B cell (primary cell): ENCODE data around the gene PLA2G4D. TPM values are rescaled to one million over a fixed set of nuclear protein-coding genes. Genes with fewer than 3 reads are reported as not detected.

Experiments
- ATAC-seq: fragments of 200-7000 bp; cut with Tn5 transposase; one replicate; pipeline ENCODE4 v1.10.0; 2021; ENCODE audit warnings: low read depth, mild to moderate bottlenecking, moderate number of reproducible peaks, moderate library complexity
- CTCF ChIA-PET: fragments of 350-600 bp; sonication (Branson Sonifier 250); formaldehyde crosslinking; loops from one replicate; lab custom pipeline; 2021; ENCODE audit warnings: antibody characterized with exemption, inconsistent platforms; lab: Charles Lee
- POLR2A ChIA-PET: fragments of 350-600 bp; sonication (Branson Sonifier 250); formaldehyde crosslinking; loops from one replicate; lab custom pipeline; 2021; ENCODE audit warnings: antibody characterized with exemption; lab: Charles Lee
- DNase-seq: peaks from one replicate; pipeline ENCODE4 v3.0.0; 2013
- H2AFZ ChIP-seq: 2 replicates; pipeline ENCODE4 v1.6.1; 2012; ENCODE audit warnings: mild to moderate bottlenecking, low read depth, low read length; ENCODE audit not compliant: insufficient read depth, poor library complexity, severe bottlenecking
- H3K27ac ChIP-seq, 2 donors: 1 replicate in 1 of 2; 2 replicates in 1 of 2; pipeline ENCODE4 v1.5.1; 2012 to 2013; ENCODE audit warnings: low read length in 2 of 2, mild to moderate bottlenecking in 2 of 2, moderate library complexity in 1 of 2
- H3K27me3 ChIP-seq, 4 experiments: fragments of 200-600 bp in 1 of 4; sonication (generic) in 1 of 4; replicated peaks in 1 of 4; 1 replicate in 2 of 4; 2 replicates in 2 of 4; pipeline versions ENCODE4 v1.6.1 to v1.7.0; 2013 to 2016; ENCODE audit warnings: low read length in 3 of 4, mild to moderate bottlenecking in 2 of 4, mixed read lengths in 1 of 4, moderate library complexity in 1 of 4; ENCODE audit not compliant: insufficient read depth in 4 of 4, control insufficient read depth in 3 of 4; ENCODE audit errors: control extremely low read depth in 1 of 4
- H3K36me3 ChIP-seq, 2 experiments: replicated peaks in 1 of 2; 1 replicate in 1 of 2; 2 replicates in 1 of 2; pipeline versions ENCODE4 v1.6.1 to v1.7.1; 2013; ENCODE audit warnings: low read length in 1 of 2; ENCODE audit not compliant: insufficient read depth in 2 of 2, control insufficient read depth in 1 of 2; ENCODE audit errors: control extremely low read depth in 1 of 2, extremely low read depth in 1 of 2
- H3K4me1 ChIP-seq, 2 donors: fragments of 200-600 bp in 1 of 2; sonication (generic) in 1 of 2; 1 replicate in 1 of 2; 2 replicates in 1 of 2; pipeline versions ENCODE4 v1.5.1 to v1.6.1; 2013 to 2017; ENCODE audit warnings: low read length in 2 of 2; ENCODE audit not compliant: control insufficient read depth in 2 of 2, insufficient read depth in 2 of 2
- H3K4me2 ChIP-seq: replicated peaks from 2 replicates; pipeline ENCODE3; 2012; ENCODE audit warnings: mild to moderate bottlenecking, low read depth, low read length; ENCODE audit not compliant: poor library complexity, severe bottlenecking
- H3K4me3 ChIP-seq, 5 experiments: fragments of 200-600 bp in 1 of 5; sonication (generic) in 1 of 5; 1 replicate in 3 of 5; 2 replicates in 2 of 5; pipeline versions ENCODE4 v1.5.1 to v1.7.0; 2011 to 2016; ENCODE audit warnings: low read length in 4 of 5, mild to moderate bottlenecking in 4 of 5, low read depth in 2 of 5, control low read depth in 1 of 5, moderate library complexity in 1 of 5; ENCODE audit not compliant: insufficient read depth in 1 of 5; ENCODE audit errors: control extremely low read depth in 1 of 5, extremely low read depth in 1 of 5
- H3K79me2 ChIP-seq: fragments of 200-600 bp; sonication (generic); one replicate; pipeline ENCODE4 v1.6.0; 2016; ENCODE audit warnings: low read length; ENCODE audit not compliant: control insufficient read depth, insufficient read depth
- H3K9ac ChIP-seq: fragments of 200-600 bp; sonication (generic); 2 replicates; pipeline ENCODE4 v1.6.1; 2017; ENCODE audit warnings: mild to moderate bottlenecking, low read length, moderate library complexity
- H3K9me3 ChIP-seq, 3 donors: one replicate each; pipeline versions ENCODE4 v1.6.1 to v1.7.1; 2013; ENCODE audit warnings: low read length in 2 of 3; ENCODE audit not compliant: control insufficient read depth in 2 of 3, insufficient read depth in 1 of 3; ENCODE audit errors: control extremely low read depth in 1 of 3
- H4K20me1 ChIP-seq: 2 replicates; pipeline ENCODE4 v1.6.0; 2012; ENCODE audit warnings: mild to moderate bottlenecking, low read length; ENCODE audit not compliant: insufficient read depth, control insufficient read depth, poor library complexity, severe bottlenecking
- H3K27ac Mint-ChIP-seq: one replicate; pipeline ENCODE4 v1.8.0; 2021; ENCODE audit warnings: mixed read lengths
- H3K27me3 Mint-ChIP-seq: one replicate; pipeline ENCODE4 v1.8.0; 2021; ENCODE audit warnings: mixed read lengths
- H3K4me1 Mint-ChIP-seq: one replicate; pipeline ENCODE4 v1.8.0; 2021; ENCODE audit warnings: mixed read lengths
- H3K4me3 Mint-ChIP-seq: one replicate; pipeline ENCODE4 v1.8.0; 2021; ENCODE audit warnings: mixed read lengths
- H3K9me3 Mint-ChIP-seq: one replicate; pipeline ENCODE4 v1.8.0; 2022; ENCODE audit warnings: mixed read lengths; ENCODE audit not compliant: insufficient read depth
- EZH2 ChIP-seq: IDR thresholded peaks from 2 replicates; pipeline ENCODE4 v1.6.1; 2012; ENCODE audit warnings: borderline replicate concordance, low read depth, mild to moderate bottlenecking, moderate library complexity, low read length; ENCODE audit not compliant: insufficient read depth, poor library complexity, severe bottlenecking
- WGBS: methylation state at CpG from one replicate; pipeline ENCODE4 v1.1.5; 2013; ENCODE audit warnings: missing lambda C conversion rate; ENCODE audit not compliant: insufficient coverage; 5-methylcytosine and 5-hydroxymethylcytosine counted together
- intact Hi-C: fragments of 100-400 bp; cut with micrococcal nuclease; formaldehyde crosslinking; loops from one replicate; pipeline ENCODE4 v1.10.0; 2022
- polyA plus RNA-seq: library from polyadenylated mRNA; depleted of rRNA; stranded (reverse); fragments of >200 nt; gene quantifications from 2 replicates; pipeline ENCODE4 v1.2.3, GENCODE V29; 2012
- total RNA-seq, 2 donors: library from RNA; stranded (reverse); fragments of 120-200 nt in 1 of 2; gene quantifications; 1 replicate in 1 of 2; 2 replicates in 1 of 2; pipeline versions ENCODE4 v1.2.3 to v1.2.4, GENCODE V29; 2013 to 2022
- TF ChIP-seq, protein P1 (sequence below): fragments of 200-600 bp; IDR thresholded peaks from one replicate; pipeline ENCODE4 v1.8.0; 2022; ENCODE audit warnings: antibody characterized with exemption, mild to moderate bottlenecking

The PLA2G4D gene
- total and polyA plus RNA-seq, 2 donors (not counting 1 experiment from before 2014, with no cell fraction given), result not detected

DNA sequence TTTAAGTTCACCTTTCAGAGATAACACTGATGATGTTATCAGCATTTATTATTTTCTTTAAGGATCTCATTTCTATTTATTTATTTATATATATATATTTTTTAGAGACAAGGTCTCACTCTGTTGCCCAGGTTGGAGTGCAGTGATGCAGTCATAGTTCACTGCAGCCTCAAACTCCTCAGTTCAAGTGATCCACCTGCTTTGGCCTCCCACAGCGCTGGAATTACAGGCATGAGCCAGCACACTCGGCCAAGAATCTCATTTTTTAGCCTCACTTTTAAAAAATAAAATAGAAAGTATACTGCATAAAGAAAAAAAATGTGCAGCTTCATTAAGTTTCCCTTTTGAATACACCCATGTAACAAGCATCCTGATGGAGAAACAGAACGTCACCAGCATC is 35.6 kb downstream of the PLA2G4D start:
- no peak overlapping the region for H3K27ac Mint-ChIP-seq
- H3K4me3 Mint-ChIP-seq, result no peak overlapping the region
- peaks cover 0 to 26% (median 13%) of the 10 kb centered on the region in 4 experiments for H3K27me3 ChIP-seq
- intact Hi-C loops, result loop anchor here (1.0 kb wide), 1 partner anchor 284 kb away; the partner anchor contains the start of gene MAPKBP1
- peaks cover 30% of the 10 kb centered on the region for H3K27me3 Mint-ChIP-seq
- TF ChIP-seq EZH2, result no peak
- no peaks in the 10 kb centered on the region for H3K9me3 ChIP-seq
- H3K36me3 ChIP-seq, result no peaks in the 10 kb centered on the region
- no peak overlapping the region for H2AFZ ChIP-seq
- ATAC-seq (no peak), DNase-seq (no peak)
- no peaks in the 10 kb centered on the region for H3K79me2 ChIP-seq
- H3K4me3 ChIP-seq, result no peak overlapping the region
- H3K4me2 ChIP-seq, result no peak overlapping the region
- no CpG with 5 or more reads among the region's 3 CpGs for WGBS
- H4K20me1 ChIP-seq, result no peaks in the 10 kb centered on the region
- peaks cover 9% of the 10 kb centered on the region for H3K4me1 Mint-ChIP-seq
- H3K9ac ChIP-seq, result no peak overlapping the region
- H3K9me3 Mint-ChIP-seq, result no peaks in the 10 kb centered on the region
- no peak overlapping the region for H3K27ac ChIP-seq
- peaks cover 7% of the 10 kb centered on the region in 2 donors for H3K4me1 ChIP-seq
- POLR2A ChIA-PET, result no interaction called here
- CTCF ChIA-PET, result interaction anchor here (1.1 to 6.8 kb wide), 4 partner anchors 16 to 69 kb away, joined by 3 to 109 read pairs (median 14); no protein-coding TSS in a partner anchor

DNA sequence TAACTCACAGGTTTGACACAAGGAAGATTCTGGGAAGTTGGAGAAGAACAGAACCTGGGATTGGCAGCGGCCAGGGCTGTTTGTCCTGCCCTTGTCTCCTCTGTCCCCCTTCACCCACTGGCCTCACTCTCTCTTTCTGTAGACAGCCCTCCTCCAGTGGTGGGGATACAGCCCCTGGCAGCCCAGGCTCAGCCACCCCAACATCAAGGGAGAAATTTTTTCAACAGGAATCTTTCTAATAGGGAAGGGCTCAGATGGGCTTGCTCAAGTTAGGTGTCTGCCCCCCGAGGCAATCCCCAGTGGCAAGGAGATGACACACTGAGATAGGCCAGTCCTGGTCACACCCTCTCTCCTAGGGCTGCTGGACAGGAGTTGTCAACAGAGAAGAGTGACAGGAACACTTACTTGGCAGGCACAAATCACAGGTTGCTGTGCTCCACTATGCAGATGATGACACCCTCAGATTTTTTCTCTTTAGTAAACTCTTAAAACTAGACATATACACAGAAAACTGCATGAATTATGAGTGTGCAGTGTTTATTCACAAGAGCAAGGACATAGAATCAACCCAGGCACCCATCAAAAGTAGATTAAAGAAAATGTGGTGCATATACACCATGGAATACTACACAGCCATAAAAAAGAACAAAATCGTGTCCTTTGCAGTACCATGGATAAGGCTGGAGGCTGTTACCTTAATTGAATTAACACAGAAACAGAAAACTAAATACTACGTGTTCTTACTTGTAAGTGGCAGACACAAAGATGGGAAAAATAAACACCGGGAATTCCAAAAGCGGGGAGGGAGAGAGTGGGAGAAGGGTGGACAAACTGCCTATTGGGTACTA is 36.3 kb downstream of the PLA2G4D start:
- H4K20me1 ChIP-seq, result no peaks in the 10 kb centered on the region
- peaks cover 0 to 26% (median 13%) of the 10 kb centered on the region in 4 experiments for H3K27me3 ChIP-seq
- H3K9me3 ChIP-seq, result no peaks in the 10 kb centered on the region
- ATAC-seq (no peak), DNase-seq (no peak)
- TF ChIP-seq, protein P1, sequence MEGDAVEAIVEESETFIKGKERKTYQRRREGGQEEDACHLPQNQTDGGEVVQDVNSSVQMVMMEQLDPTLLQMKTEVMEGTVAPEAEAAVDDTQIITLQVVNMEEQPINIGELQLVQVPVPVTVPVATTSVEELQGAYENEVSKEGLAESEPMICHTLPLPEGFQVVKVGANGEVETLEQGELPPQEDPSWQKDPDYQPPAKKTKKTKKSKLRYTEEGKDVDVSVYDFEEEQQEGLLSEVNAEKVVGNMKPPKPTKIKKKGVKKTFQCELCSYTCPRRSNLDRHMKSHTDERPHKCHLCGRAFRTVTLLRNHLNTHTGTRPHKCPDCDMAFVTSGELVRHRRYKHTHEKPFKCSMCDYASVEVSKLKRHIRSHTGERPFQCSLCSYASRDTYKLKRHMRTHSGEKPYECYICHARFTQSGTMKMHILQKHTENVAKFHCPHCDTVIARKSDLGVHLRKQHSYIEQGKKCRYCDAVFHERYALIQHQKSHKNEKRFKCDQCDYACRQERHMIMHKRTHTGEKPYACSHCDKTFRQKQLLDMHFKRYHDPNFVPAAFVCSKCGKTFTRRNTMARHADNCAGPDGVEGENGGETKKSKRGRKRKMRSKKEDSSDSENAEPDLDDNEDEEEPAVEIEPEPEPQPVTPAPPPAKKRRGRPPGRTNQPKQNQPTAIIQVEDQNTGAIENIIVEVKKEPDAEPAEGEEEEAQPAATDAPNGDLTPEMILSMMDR, result no peak
- no peak for TF ChIP-seq EZH2
- Mint-ChIP-seq H3K9me3 (no peaks in the 10 kb centered on the region), H3K4me3 (no peak overlapping the region), H3K27me3 (peaks cover 28% of the 10 kb centered on the region), H3K27ac (no peak overlapping the region), H3K4me1 (peaks cover 9% of the 10 kb centered on the region)
- H2AFZ ChIP-seq, result no peak overlapping the region
- POLR2A ChIA-PET, result no interaction called here
- WGBS, result 50% methylated on average over 1 of the region's 6 CpGs
- peaks cover 7% of the 10 kb centered on the region in 2 donors for H3K4me1 ChIP-seq
- no peak overlapping the region for H3K4me2 ChIP-seq
- intact Hi-C loops, result no loop called here
- no peak overlapping the region for H3K9ac ChIP-seq
- CTCF ChIA-PET, result interaction anchor here (0.7 to 6.8 kb wide), 6 partner anchors 21 to 285 kb away, joined by 3 to 109 read pairs (median 14); partner anchors contain the start of gene MAPKBP1
- H3K4me3 ChIP-seq, result no peak overlapping the region
- H3K36me3 ChIP-seq, result no peaks in the 10 kb centered on the region
- no peaks in the 10 kb centered on the region for H3K79me2 ChIP-seq
- H3K27ac ChIP-seq, result no peak overlapping the region
